NT2/D1 (cell line): Measurements from ENCODE around the gene TENM4.

ENCODE experiments used
- SUZ12 ChIP-seq: IDR thresholded peaks from 2 replicates; pipeline ENCODE4 v1.6.1; 2011; ENCODE audit not compliant: insufficient read length, insufficient read depth; ENCODE audit errors: extremely low read depth
- YY1 ChIP-seq: IDR thresholded peaks from 2 replicates; pipeline ENCODE4 v1.6.1; 2011; ENCODE audit not compliant: insufficient read length, insufficient read depth

GRCh38 chr11:79235696-79236095 lies 205.1 kb downstream of the TENM4 start:
- TF ChIP-seq SUZ12 = no peak
- TF ChIP-seq YY1 = no peak
